ENCODE measurements around the gene TM4SF1.

The TM4SF1 gene

DNA sequence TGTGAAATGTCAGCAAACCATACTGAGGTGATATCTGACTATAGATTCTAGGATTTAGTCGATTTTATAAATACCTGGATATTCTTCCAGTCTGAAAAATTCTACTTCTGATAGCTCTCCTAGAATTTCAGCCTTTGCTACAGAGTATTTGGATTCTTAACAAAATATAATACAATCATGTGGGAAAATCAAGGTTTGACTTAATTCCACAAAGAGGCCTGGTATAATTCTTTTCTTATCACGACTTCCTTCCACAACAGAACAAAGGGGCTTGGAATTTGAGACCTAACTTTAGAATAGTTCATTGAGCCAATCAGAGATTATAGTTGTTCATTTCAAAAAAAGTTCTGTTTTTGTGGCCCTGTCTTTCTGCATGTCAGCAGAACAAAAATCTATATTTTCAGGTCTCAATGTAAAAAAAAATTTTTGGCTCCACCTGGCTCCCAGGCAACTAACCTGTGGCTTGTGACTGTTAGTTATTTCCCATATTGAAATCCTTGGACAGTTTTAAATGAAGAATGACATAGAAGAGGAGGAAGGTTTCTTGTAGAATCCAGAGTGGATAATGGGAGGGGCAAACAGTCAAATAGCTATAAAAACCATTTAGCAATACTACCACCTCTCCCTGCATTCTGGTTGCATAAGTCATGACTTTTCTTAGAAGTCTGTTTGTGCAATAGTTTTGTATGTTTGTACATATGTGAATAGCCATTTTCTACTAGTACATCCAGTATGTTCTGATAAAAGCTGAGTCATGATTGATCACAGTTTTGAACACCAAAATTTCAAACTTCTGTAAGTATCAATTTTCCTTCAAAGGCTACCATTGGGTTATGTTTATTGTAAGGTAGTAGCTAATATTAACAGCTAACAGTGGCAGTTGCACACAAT, 4.0 kb downstream of the TM4SF1 start:
- DNase-seq: no peak

- no peak for DNase-seq
Observed at GRCh38 chr3:149371723-149372114, 5.7 kb downstream of the TM4SF1 start.

DNA sequence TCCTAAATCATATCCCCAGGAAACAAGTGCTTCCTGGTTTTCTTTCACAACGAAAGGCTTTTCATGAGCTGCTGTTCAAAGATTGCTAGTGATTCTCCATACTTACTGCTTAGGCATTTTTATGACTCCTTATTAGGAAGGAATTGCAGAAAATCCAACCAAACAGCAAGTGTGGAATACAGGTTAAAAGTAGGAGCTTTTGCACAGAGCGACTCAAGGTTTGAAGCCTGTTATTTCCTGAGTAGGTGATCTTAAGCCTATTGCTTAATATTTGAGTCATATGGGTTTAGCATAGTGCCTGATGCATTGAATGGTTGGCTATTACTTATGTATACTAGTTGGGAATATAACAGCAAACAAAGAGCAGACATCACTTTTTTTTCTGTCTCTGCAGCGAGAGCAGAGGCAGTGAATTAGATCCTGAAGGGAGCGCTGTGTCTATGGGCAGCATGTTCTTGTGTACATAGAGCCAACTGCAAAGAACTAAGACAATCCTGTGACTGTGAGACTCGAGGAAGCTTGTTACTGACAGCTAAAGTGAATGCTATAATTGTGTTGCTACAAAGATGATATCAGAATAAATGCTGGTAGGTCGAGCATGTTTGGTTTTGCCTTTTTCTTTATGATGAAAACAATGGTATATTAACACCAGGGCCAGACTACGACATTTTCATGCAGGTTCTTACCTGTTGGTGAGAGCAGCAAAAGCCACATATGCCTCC, 6.3 kb downstream of the TM4SF1 start:
- DNase-seq: no peak

GRCh38 chr3:149369991-149370866, 7.2 kb downstream of the TM4SF1 start:
- DNase-seq: no peak

DNA sequence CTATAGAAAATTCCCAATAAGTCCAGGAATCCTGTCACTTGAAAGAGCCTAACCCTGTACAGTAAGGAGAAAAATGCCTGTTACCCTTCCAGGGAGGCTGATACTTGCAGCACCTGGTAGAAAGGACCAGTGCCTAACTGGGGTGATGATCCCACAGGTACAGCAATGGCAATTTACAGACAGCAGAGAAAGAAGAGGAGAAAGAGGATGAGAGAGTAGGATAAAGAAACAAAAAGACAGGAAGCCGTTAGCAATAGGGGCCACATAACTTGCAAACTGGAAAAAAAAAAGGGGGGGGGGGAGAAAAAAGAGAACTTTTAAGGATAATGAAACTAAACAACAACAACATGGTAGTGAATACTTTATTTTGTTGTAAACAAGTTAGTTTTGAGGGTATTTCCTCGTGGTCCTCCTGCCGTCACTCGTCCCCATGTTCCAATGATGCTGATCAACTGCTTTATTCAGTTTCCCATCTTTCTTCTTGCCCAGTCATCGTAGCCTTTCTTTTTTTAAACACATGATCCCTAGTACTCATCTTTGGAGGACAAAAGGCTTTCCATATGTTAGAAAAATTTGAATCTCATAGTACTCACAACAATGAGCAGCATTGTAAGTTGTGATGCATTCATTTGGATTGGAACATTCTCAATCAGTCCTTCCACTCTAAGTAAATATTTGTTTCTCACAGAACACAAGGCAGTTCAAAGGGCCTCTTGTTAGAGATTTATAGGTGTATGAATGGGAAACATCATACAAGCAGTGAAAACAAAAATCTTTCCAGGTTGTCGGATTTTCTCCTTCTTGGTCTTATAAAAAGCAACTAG, 8.6 kb downstream of the TM4SF1 start:
- DNase-seq: no peak

DNA sequence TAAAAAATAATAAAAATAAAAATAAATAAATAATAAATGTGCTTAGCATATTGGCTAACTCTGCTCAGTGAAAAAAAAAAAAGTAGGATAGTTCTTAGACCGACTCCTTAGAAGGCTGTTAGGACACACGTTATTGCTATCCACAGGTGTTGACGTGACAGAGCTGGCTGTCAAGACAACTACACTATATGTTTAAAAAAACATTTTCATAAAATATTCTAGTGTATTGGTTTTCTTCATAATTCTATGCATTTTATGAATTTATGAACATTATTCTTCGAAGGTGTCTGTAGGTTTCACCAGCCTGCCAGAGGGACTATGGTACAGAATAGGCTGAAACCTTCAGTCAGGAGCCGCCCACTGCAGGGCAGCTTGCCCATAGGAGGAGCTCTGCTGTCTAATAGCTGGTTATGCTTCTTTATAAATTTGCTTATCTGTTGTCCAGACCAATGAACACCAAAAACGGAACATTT, 9.2 kb downstream of the TM4SF1 start:
- DNase-seq: no peak

GRCh38 chr3:149366941-149367840, 10.3 kb downstream of the TM4SF1 start:
- no peak for DNase-seq

DNA sequence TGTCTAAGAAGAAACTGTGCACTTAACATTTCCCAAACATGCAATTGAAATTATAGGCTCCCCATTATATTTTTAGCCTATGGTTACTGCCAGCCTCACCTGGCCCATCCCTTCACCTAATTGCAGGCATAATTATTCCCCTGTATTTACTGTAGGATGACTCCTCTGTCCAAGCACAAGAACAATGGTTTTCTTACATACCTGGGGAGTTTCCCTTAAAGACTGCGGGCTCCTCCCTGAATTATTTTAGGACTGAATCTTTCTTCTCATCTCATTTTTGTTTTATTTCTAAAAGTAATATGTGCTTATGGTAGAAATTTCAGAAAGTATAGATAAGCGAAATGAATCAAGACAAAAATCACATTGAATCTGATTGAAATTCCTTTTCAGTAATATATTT, 11.4 kb downstream of the TM4SF1 start:
- no peak for DNase-seq

GRCh38 chr3:149364624-149365023, 12.8 kb downstream of the TM4SF1 start:
- DNase-seq: no peak

GRCh38 chr3:149363053-149363452, 14.4 kb downstream of the TM4SF1 start:
- no peak for DNase-seq

DNA sequence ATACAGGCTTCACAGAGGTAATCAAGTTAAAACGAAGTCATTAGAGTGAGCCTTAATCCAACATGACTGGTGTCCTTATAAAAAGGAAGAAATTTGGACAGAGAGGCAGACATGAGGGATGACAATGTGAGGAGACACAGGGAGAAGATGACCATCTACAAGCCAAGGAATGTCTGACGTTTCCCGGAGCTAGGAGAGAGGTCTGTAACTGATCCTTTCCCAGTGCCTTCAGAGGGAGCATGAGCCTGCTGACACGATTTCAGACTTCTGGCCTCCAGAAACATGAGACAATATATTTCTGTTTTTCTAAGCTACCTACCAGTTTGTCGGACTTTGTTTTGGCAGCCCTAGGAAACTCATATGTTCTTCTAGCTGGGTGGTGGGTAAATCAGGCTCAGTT, 15.1 kb downstream of the TM4SF1 start:
- no peak for DNase-seq

GRCh38 chr3:149356630-149357029, 20.8 kb downstream of the TM4SF1 start:
- no peak for DNase-seq

DNA sequence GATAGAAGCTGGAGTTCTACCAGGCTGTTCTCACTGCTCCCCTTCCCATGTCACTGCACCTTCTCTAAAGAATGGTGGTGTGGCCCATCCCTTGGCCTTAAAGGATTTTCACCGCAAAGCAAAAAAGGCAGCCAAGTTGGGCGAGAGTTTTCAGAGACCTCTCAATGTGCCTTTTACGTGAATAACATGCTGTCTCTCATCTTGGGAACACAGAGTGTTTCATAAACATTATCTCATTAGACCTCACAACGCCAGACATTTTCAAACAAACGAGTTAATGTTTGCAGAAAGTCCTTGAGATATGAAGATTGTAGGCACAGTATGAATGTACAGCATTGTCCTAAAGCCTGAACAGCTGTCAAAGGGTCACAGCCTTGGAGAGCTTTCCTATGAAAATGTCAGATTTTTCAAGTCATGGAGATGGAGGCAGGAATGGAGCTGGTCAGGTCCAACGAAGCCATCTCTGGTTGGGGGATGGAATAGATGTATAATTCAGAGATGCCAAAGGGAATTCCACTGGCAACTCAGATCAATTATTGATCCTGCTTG, 21.3 kb downstream of the TM4SF1 start:
- DNase-seq: no peak

- no peak for DNase-seq
Observed at GRCh38 chr3:149353581-149354184, 23.8 kb downstream of the TM4SF1 start.

DNA sequence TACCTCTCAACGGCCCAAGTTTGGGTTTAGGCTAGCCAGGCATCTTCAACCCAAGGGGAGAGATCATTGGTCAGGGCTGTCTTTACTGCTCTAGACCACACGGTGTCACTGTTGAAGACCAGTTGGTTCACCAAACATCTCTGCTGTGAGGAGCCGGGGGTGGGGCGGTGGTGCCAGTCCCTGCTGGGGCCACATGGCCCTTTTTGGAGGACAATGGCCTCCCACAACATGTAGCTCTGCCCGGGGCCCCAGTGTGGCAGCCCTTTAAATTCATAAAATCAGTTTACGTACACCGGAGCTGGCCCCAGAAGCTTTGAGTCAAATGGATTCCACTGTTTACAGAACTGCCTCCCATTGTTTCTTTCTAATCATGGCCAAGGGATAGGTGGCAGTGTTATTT, 24.9 kb downstream of the TM4SF1 start:
- peak; percentile 49 for DNase-seq

GRCh38 chr3:149343951-149344350, 33.5 kb downstream of the TM4SF1 start:
- peak; percentile 24 for DNase-seq

GRCh38 chr3:149342413-149343380, 34.8 kb downstream of the TM4SF1 start:
- no peak for DNase-seq

DNA sequence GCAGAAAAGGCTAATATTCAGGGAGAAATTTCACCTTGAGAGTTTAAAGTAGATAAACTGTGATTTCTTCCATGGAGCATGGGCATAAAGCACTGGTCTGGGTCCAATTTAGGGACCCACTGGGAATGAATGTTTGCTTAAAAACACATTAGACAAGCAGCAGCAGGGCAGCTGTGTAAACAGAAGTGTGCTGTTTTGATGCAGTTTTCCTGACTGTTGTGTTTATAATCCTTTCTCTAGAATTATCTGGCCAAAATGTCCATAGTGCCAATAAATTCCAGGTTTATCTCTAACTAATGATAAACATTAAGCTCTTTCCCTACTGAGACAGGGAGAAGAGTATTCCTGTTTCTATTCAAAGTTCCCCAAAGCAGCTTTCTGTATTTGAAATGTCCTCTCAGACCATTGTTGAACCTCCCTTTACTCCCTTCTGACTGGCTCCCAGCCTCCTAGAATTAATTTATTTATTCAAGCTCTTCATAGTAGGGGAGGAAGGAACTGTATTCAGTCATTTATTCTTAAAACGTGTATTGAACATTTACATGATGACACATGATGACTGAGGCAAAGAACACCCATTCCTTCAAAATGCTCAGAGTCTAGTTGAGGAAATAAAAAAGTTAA, 37.0 kb downstream of the TM4SF1 start:
- no peak for DNase-seq

- no peak for DNase-seq
Observed at GRCh38 chr3:149339931-149340309, 37.5 kb downstream of the TM4SF1 start.

All from hematopoietic multipotent progenitor cell treated with erythropoietin and hydrocortisone succinate and interleukin-3 and kit ligand, for 8 days (in vitro differentiated cells).